B cell (primary cell): ENCODE data around the gene ZBTB21. TPM values are rescaled to one million over a fixed set of nuclear protein-coding genes. Genes with fewer than 3 reads are reported as not detected.

Experiments used
- ATAC-seq: fragments of 200-7000 bp; cut with Tn5 transposase; one replicate; pipeline ENCODE4 v1.10.0; 2021; ENCODE audit warnings: low read depth, mild to moderate bottlenecking, moderate number of reproducible peaks, moderate library complexity
- CTCF ChIA-PET: fragments of 350-600 bp; sonication (Branson Sonifier 250); formaldehyde crosslinking; loops from one replicate; lab custom pipeline; 2021; ENCODE audit warnings: antibody characterized with exemption, inconsistent platforms; lab: Charles Lee
- POLR2A ChIA-PET: fragments of 350-600 bp; sonication (Branson Sonifier 250); formaldehyde crosslinking; loops from one replicate; lab custom pipeline; 2021; ENCODE audit warnings: antibody characterized with exemption; lab: Charles Lee
- DNase-seq: peaks from one replicate; pipeline ENCODE4 v3.0.0; 2013
- H2AFZ ChIP-seq: 2 replicates; pipeline ENCODE4 v1.6.1; 2012; ENCODE audit warnings: mild to moderate bottlenecking, low read depth, low read length; ENCODE audit not compliant: insufficient read depth, poor library complexity, severe bottlenecking
- H3K27ac ChIP-seq, 2 donors: 1 replicate in 1 of 2; 2 replicates in 1 of 2; pipeline ENCODE4 v1.5.1; 2012 to 2013; ENCODE audit warnings: low read length in 2 of 2, mild to moderate bottlenecking in 2 of 2, moderate library complexity in 1 of 2
- H3K27me3 ChIP-seq, 4 experiments: fragments of 200-600 bp in 1 of 4; sonication (generic) in 1 of 4; replicated peaks in 1 of 4; 1 replicate in 2 of 4; 2 replicates in 2 of 4; pipeline versions ENCODE4 v1.6.1 to v1.7.0; 2013 to 2016; ENCODE audit warnings: low read length in 3 of 4, mild to moderate bottlenecking in 2 of 4, mixed read lengths in 1 of 4, moderate library complexity in 1 of 4; ENCODE audit not compliant: insufficient read depth in 4 of 4, control insufficient read depth in 3 of 4; ENCODE audit errors: control extremely low read depth in 1 of 4
- H3K36me3 ChIP-seq, 2 experiments: replicated peaks in 1 of 2; 1 replicate in 1 of 2; 2 replicates in 1 of 2; pipeline versions ENCODE4 v1.6.1 to v1.7.1; 2013; ENCODE audit warnings: low read length in 1 of 2; ENCODE audit not compliant: insufficient read depth in 2 of 2, control insufficient read depth in 1 of 2; ENCODE audit errors: control extremely low read depth in 1 of 2, extremely low read depth in 1 of 2
- H3K4me1 ChIP-seq, 2 donors: fragments of 200-600 bp in 1 of 2; sonication (generic) in 1 of 2; 1 replicate in 1 of 2; 2 replicates in 1 of 2; pipeline versions ENCODE4 v1.5.1 to v1.6.1; 2013 to 2017; ENCODE audit warnings: low read length in 2 of 2; ENCODE audit not compliant: control insufficient read depth in 2 of 2, insufficient read depth in 2 of 2
- H3K4me2 ChIP-seq: replicated peaks from 2 replicates; pipeline ENCODE3; 2012; ENCODE audit warnings: mild to moderate bottlenecking, low read depth, low read length; ENCODE audit not compliant: poor library complexity, severe bottlenecking
- H3K4me3 ChIP-seq, 5 experiments: fragments of 200-600 bp in 1 of 5; sonication (generic) in 1 of 5; 1 replicate in 3 of 5; 2 replicates in 2 of 5; pipeline versions ENCODE4 v1.5.1 to v1.7.0; 2011 to 2016; ENCODE audit warnings: low read length in 4 of 5, mild to moderate bottlenecking in 4 of 5, low read depth in 2 of 5, control low read depth in 1 of 5, moderate library complexity in 1 of 5; ENCODE audit not compliant: insufficient read depth in 1 of 5; ENCODE audit errors: control extremely low read depth in 1 of 5, extremely low read depth in 1 of 5
- H3K79me2 ChIP-seq: fragments of 200-600 bp; sonication (generic); one replicate; pipeline ENCODE4 v1.6.0; 2016; ENCODE audit warnings: low read length; ENCODE audit not compliant: control insufficient read depth, insufficient read depth
- H3K9ac ChIP-seq: fragments of 200-600 bp; sonication (generic); 2 replicates; pipeline ENCODE4 v1.6.1; 2017; ENCODE audit warnings: mild to moderate bottlenecking, low read length, moderate library complexity
- H3K9me3 ChIP-seq, 3 donors: one replicate each; pipeline versions ENCODE4 v1.6.1 to v1.7.1; 2013; ENCODE audit warnings: low read length in 2 of 3; ENCODE audit not compliant: control insufficient read depth in 2 of 3, insufficient read depth in 1 of 3; ENCODE audit errors: control extremely low read depth in 1 of 3
- H4K20me1 ChIP-seq: 2 replicates; pipeline ENCODE4 v1.6.0; 2012; ENCODE audit warnings: mild to moderate bottlenecking, low read length; ENCODE audit not compliant: insufficient read depth, control insufficient read depth, poor library complexity, severe bottlenecking
- H3K27ac Mint-ChIP-seq: one replicate; pipeline ENCODE4 v1.8.0; 2021; ENCODE audit warnings: mixed read lengths
- H3K27me3 Mint-ChIP-seq: one replicate; pipeline ENCODE4 v1.8.0; 2021; ENCODE audit warnings: mixed read lengths
- H3K4me1 Mint-ChIP-seq: one replicate; pipeline ENCODE4 v1.8.0; 2021; ENCODE audit warnings: mixed read lengths
- H3K4me3 Mint-ChIP-seq: one replicate; pipeline ENCODE4 v1.8.0; 2021; ENCODE audit warnings: mixed read lengths
- H3K9me3 Mint-ChIP-seq: one replicate; pipeline ENCODE4 v1.8.0; 2022; ENCODE audit warnings: mixed read lengths; ENCODE audit not compliant: insufficient read depth
- EZH2 ChIP-seq: IDR thresholded peaks from 2 replicates; pipeline ENCODE4 v1.6.1; 2012; ENCODE audit warnings: borderline replicate concordance, low read depth, mild to moderate bottlenecking, moderate library complexity, low read length; ENCODE audit not compliant: insufficient read depth, poor library complexity, severe bottlenecking
- whole genome bisulfite sequencing: methylation state at CpG from one replicate; pipeline ENCODE4 v1.1.5; 2013; ENCODE audit warnings: missing lambda C conversion rate; ENCODE audit not compliant: insufficient coverage; 5-methylcytosine and 5-hydroxymethylcytosine counted together
- intact Hi-C: fragments of 100-400 bp; cut with micrococcal nuclease; formaldehyde crosslinking; loops from one replicate; pipeline ENCODE4 v1.10.0; 2022
- polyA plus RNA-seq: library from polyadenylated mRNA; depleted of rRNA; stranded (reverse); fragments of >200 nt; gene quantifications from 2 replicates; pipeline ENCODE4 v1.2.3, GENCODE V29; 2012
- total RNA-seq, 2 donors: library from RNA; stranded (reverse); fragments of 120-200 nt in 1 of 2; gene quantifications; 1 replicate in 1 of 2; 2 replicates in 1 of 2; pipeline versions ENCODE4 v1.2.3 to v1.2.4, GENCODE V29; 2013 to 2022
- TF ChIP-seq, protein P1 (sequence below): fragments of 200-600 bp; IDR thresholded peaks from one replicate; pipeline ENCODE4 v1.8.0; 2022; ENCODE audit warnings: antibody characterized with exemption, mild to moderate bottlenecking

Gene ZBTB21
- total and polyA plus RNA-seq, 2 donors (not counting 1 experiment from before 2014, with no cell fraction given) = 12.4 to 40.1 TPM

DNA sequence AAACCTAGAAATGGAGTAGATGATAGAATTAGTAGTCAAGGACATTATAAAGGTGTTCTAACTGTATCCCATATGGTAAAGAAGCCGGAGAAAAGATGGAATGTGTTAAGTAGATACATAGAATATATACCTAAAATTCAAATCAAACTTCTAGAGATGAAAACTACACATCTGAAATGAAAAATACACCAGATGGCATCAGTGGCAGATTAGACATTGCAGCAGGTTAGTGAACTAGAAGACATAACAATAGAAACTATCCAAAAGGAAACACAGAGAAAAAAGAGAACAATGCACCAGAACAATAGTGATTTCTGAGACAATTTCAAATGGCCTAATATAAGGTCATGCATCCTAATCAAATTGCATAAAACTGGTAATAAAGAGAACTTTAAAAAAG lies 26.9 kb downstream of the ZBTB21 start:
- Mint-ChIP-seq H3K27ac (no peak overlapping the region), H3K4me1 (no peaks in the 10 kb centered on the region), H3K9me3 (peaks cover 13% of the 10 kb centered on the region), H3K27me3 (peaks cover 3% of the 10 kb centered on the region), H3K4me3 (no peak overlapping the region)
- Histone ChIP-seq H3K27me3 (no peaks in the 10 kb centered on the region), H3K79me2 (no peaks in the 10 kb centered on the region), H3K4me3 (no peak overlapping the region), H3K27ac (no peak overlapping the region), H3K4me1 (no peaks in the 10 kb centered on the region), H3K4me2 (no peak overlapping the region), H2AFZ (no peak overlapping the region), H4K20me1 (no peaks in the 10 kb centered on the region), H3K36me3 (no peaks in the 10 kb centered on the region), H3K9ac (no peak overlapping the region), H3K9me3 (peaks cover 3 to 5% (median 3%) of the 10 kb centered on the region in 3 donors)
- TF ChIP-seq EZH2 = no peak
- TF ChIP-seq, protein P1, sequence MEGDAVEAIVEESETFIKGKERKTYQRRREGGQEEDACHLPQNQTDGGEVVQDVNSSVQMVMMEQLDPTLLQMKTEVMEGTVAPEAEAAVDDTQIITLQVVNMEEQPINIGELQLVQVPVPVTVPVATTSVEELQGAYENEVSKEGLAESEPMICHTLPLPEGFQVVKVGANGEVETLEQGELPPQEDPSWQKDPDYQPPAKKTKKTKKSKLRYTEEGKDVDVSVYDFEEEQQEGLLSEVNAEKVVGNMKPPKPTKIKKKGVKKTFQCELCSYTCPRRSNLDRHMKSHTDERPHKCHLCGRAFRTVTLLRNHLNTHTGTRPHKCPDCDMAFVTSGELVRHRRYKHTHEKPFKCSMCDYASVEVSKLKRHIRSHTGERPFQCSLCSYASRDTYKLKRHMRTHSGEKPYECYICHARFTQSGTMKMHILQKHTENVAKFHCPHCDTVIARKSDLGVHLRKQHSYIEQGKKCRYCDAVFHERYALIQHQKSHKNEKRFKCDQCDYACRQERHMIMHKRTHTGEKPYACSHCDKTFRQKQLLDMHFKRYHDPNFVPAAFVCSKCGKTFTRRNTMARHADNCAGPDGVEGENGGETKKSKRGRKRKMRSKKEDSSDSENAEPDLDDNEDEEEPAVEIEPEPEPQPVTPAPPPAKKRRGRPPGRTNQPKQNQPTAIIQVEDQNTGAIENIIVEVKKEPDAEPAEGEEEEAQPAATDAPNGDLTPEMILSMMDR = no peak
- ChIA-PET CTCF (interaction anchor here (1.3 to 2.8 kb wide), 3 partner anchors 23 to 134 kb away, joined by 3 to 8 read pairs (median 3); no protein-coding TSS in a partner anchor), POLR2A (no interaction called here)
- no peak for ATAC-seq
- intact Hi-C loops = no loop called here
- no peak for DNase-seq
- WGBS = no CpG with 5 or more reads among the region's 1 CpG

DNA sequence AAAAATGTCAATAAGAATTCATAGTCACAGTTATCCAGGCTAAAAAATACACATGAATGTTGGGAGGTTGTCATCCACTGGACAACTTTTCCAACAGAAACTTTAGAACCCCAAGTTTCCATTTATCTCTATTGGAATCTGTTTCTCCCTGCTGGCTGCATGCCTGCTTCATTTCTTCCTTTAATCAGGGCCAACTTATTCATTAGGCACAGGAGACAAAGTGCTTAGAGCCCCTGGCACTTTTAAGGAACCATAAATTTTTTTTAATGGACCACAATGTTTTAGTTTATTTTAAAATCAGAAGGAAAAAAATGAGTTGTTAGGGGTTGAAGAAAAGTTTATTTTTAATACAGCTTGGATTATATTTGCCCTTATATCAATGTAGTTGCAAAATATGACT lies 29.6 kb downstream of the ZBTB21 start:
- intact Hi-C loops = no loop called here
- H3K27ac Mint-ChIP-seq = no peak overlapping the region
- Histone ChIP-seq H3K27me3 (no peaks in the 10 kb centered on the region), H4K20me1 (no peaks in the 10 kb centered on the region), H3K4me3 (no peak overlapping the region), H3K79me2 (no peaks in the 10 kb centered on the region), H3K27ac (no peak overlapping the region), H2AFZ (no peak overlapping the region), H3K36me3 (no peaks in the 10 kb centered on the region), H3K9ac (no peak overlapping the region), H3K4me2 (no peak overlapping the region), H3K9me3 (peaks cover 3 to 7% (median 5%) of the 10 kb centered on the region in 3 donors), H3K4me1 (no peaks in the 10 kb centered on the region)
- POLR2A ChIA-PET = interaction anchor here (0.7 kb wide), 2 partner anchors 13 to 88 kb away, joined by 6 read pairs; no protein-coding TSS in a partner anchor
- H3K9me3 Mint-ChIP-seq = peaks cover 13% of the 10 kb centered on the region
- TF ChIP-seq EZH2 = no peak
- TF ChIP-seq, protein P1 = no peak
- DNase-seq (no peak), ATAC-seq (no peak)
- H3K27me3 Mint-ChIP-seq = peaks cover 3% of the 10 kb centered on the region
- no peaks in the 10 kb centered on the region for H3K4me1 Mint-ChIP-seq
- CTCF ChIA-PET = interaction anchor here (1.3 kb wide), 1 partner anchor 21 kb away, joined by 3 read pairs; no protein-coding TSS in a partner anchor
- H3K4me3 Mint-ChIP-seq = no peak overlapping the region
